PC-9 (cell line): Measurements from ENCODE around the gene TOPAZ1.

Source experiments
- CTCF ChIP-seq: fragments of 200-600 bp; sonication (generic); conservative IDR thresholded peaks from 2 replicates; pipeline ENCODE4 v1.6.1; 2017; ENCODE audit warnings: mixed run types, antibody characterized with exemption, mild to moderate bottlenecking, moderate library complexity
- EZH2 ChIP-seq: fragments of 200-600 bp; sonication (generic); IDR thresholded peaks from 2 replicates; pipeline ENCODE4 v1.8.0; 2017; ENCODE audit warnings: antibody characterized with exemption, low read depth

GRCh38 chr3:44236485-44236908 is 5.2 kb upstream of the TOPAZ1 start:
- TF ChIP-seq CTCF (no peak), EZH2 (no peak)
